C4-2B (cell line): ENCODE results near the gene AQP9.

Experiments
- H3K27ac ChIP-seq: fragments of 450-650 bp; 2 replicates; pipeline ENCODE4 v1.5.1; 2017
- ZFX ChIP-seq: fragments of 450-650 bp; IDR thresholded peaks from 2 replicates; pipeline ENCODE4 v1.6.1; 2017
- TF ChIP-seq, protein P1 (sequence below): fragments of 450-650 bp; conservative IDR thresholded peaks from 2 replicates; pipeline ENCODE4 v1.5.1; 2017; ENCODE audit warnings: mild to moderate bottlenecking

AQP9 gene, protein sequence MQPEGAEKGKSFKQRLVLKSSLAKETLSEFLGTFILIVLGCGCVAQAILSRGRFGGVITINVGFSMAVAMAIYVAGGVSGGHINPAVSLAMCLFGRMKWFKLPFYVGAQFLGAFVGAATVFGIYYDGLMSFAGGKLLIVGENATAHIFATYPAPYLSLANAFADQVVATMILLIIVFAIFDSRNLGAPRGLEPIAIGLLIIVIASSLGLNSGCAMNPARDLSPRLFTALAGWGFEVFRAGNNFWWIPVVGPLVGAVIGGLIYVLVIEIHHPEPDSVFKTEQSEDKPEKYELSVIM

DNA sequence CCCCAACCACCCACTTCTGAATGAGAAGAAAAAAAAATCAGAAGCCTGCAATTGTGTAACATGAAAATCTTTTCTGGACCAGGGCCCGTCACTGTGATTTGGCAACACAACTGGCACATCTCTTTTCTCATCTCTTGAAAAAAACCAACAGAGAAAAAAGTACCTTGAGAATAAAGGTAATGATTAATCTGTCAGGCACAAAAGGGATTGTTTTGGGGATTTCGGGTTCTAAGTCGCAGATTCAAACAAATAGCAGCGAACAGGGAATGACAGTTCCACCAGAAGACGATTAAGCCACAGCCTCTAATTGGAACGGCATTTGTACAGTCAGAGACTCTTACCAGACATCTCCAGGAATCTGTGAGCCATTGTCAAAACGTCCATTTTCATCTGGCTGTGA is at the start of gene AQP9:
TSS of gene AQP9 (plus strand) at position 276 of the 400 bp plus-strand sequence. CDS start 185 bp downstream, outside the sequence.
- no peak within 1 kb of the TSS for H3K27ac ChIP-seq

DNA sequence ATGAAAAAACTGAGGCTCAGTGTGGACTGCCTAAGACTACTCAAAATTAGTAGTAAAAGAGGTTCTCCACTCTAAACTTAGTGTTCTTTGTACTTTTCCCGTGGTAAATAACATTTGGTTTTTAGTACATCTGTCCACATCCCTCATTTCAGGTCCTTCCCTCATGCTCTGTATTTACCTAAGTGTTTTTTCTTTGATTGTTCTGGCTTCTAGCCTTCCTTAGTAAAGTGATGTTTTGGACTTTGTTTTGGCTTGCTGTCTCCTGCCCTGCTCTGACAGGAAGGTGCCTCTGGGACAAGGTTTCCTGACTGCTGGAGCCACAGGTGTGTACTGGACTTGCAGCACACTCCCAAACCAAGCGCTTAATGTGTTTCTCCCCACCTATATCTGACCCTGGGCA is 42.8 kb upstream of the AQP9 start:
- H3K27ac ChIP-seq = no peak overlapping the region
- TF ChIP-seq, protein P1, sequence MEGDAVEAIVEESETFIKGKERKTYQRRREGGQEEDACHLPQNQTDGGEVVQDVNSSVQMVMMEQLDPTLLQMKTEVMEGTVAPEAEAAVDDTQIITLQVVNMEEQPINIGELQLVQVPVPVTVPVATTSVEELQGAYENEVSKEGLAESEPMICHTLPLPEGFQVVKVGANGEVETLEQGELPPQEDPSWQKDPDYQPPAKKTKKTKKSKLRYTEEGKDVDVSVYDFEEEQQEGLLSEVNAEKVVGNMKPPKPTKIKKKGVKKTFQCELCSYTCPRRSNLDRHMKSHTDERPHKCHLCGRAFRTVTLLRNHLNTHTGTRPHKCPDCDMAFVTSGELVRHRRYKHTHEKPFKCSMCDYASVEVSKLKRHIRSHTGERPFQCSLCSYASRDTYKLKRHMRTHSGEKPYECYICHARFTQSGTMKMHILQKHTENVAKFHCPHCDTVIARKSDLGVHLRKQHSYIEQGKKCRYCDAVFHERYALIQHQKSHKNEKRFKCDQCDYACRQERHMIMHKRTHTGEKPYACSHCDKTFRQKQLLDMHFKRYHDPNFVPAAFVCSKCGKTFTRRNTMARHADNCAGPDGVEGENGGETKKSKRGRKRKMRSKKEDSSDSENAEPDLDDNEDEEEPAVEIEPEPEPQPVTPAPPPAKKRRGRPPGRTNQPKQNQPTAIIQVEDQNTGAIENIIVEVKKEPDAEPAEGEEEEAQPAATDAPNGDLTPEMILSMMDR = no peak
- TF ChIP-seq ZFX = no peak

More for the DNA sequence above, at the start of gene AQP9:
- TF ChIP-seq, protein P1 = no peak
- TF ChIP-seq ZFX = no peak

DNA sequence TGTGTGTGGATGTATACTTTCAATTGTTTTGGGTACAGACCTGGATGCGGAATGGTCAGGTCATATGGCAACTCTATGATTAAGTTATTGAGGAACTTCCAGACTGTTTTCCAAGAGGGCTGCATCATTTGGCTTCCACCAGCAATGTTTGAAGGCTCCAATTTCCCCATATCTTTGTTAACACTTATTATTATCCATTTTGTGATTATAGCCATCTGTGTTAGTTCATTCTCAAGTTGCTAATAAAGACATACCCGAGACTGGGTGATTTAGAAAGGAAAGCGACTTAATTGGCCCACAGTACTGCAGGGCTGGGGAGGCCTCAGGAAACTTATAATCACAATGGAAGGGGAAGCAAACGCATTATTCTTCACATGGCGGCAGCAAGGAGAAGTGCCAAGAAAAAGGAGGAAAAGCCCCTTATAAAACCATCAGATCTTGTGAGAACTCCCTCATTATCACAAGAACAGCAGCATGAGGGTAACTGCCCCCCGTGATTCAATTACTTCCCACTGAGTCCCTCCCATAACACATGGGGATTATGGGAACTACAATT is 41.6 kb upstream of the AQP9 start:
- TF ChIP-seq ZFX = no peak
- TF ChIP-seq, protein P1 = no peak

DNA sequence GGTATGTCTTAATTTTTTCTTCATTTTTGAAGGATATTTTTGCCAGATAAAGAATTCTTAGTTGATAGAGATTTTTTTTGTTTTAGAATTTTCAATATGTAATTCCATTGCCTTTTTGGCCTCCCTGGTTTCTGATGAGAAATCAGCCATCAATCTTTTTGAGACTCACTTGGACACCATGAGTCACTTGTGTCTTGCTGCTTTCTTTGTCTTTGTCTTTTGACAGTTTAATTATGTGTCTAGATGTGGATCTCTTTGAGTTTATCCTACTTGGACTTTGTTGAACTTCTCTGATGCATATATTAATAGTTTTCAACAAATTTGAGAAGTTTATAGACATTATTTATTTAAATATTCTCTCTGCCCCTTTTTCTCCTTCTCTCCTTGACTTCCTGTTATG is 34.7 kb upstream of the AQP9 start:
- H3K27ac ChIP-seq = no peak overlapping the region
- TF ChIP-seq ZFX = no peak
- TF ChIP-seq, protein P1 = no peak

More for the DNA sequence above, 41.6 kb upstream of the AQP9 start:
- no peak overlapping the region for H3K27ac ChIP-seq

DNA sequence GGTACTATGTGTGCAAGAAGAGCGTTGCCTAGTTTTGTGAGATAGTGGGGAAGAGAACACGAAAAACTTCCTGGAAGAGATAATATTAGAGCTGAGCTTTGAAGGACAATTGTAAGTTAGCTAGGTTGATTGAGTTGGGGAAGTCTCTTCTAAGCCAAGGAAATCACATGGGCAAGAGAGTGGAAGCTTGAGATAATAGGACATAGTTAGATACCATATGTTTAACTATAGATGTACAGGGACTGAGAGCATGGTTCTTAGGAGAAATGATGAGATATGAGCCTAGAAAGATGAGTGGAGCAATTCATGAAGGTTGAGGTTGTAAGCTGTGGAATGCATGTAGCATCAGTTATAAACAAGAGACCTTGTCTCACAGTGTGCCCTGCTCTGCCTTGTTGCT is 30.1 kb upstream of the AQP9 start:
- no peak for TF ChIP-seq ZFX
- TF ChIP-seq, protein P1 = no peak
- H3K27ac ChIP-seq = no peak overlapping the region

DNA sequence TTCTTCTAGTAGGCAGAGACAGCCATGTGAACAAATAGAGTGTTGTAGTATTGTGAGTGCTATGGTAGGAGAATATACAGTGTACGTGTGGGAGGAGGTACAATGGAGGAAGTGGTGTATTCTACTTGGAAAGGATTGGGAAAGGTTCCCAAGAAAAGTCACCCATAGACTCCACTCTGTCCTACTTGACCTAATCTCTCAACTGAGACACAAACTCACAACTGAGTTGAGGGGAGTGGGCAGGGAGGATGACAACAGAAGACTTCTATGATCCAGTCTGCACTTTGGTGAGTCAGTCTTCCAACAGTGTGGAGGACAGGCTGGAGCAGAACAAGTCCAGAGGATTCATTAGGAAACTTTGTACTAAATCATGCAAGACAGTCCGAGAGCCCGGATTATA is 28.8 kb upstream of the AQP9 start:
- TF ChIP-seq, protein P1 = no peak
- TF ChIP-seq ZFX = no peak
- H3K27ac ChIP-seq = no peak overlapping the region

DNA sequence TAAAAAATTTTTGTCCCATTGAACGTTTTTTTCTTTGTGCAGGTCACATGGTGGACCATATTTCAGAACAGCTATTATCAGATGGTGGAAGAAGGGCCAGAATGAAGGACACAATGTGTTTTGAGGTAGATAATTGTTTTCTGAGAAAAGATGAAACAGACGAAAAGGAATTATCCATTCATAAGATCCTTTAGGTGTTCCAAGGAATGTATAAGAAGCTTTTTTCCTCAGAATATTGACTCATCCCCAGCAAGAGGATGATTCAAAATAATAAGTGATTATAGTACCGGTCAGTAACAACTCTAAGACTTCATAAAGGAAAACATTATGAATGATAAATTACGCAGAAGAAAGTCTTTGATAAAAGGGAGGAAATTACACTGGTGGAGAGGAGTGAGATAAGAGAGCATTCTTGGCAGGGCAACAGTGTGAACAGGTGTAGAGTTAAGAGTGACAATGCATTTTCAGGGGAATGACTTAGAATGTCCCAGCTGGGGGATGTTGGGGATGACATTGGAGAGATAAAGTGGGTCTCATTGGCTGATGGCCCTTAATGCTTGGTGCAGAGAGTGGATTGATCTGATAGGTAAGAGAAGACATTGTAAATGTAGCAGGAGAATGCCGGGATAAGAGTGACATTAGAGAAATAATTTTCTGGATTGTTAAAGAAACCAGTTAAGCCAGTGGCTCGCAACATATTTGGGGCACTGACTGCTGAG is 27.0 kb upstream of the AQP9 start:
- H3K27ac ChIP-seq = no peak overlapping the region

More for the DNA sequence above, 27.0 kb upstream of the AQP9 start:
- TF ChIP-seq, protein P1 = no peak
- TF ChIP-seq ZFX = no peak
